ENCODE data around the gene NMNAT1. TPM values are rescaled to one million over a fixed set of nuclear protein-coding genes. Genes with fewer than 3 reads are reported as not detected.
"Not testable (repeated sequence)": the region's sequence is repeated elsewhere in the genome, so short reads cannot be mapped to it uniquely, and the experiment has no call there.

Gene NMNAT1
- 8.5 and 15.2 TPM in 2 replicates for total RNA-seq (2014; rRNA removed; shearing (Covaris generic))

- DNase-seq (ENCODE audit: low read depth) = peak; percentile 97
These were observed at the start of gene NMNAT1, which contains the start of gene LZIC for GRCh38 chr1:9942939-9943788. NMNAT1 (plus strand) TSS chr1:9943475; CDS start chr1:9972074, 28,599 bp downstream. LZIC (minus strand) TSS chr1:9943391; CDS start chr1:9936619, 6,772 bp downstream.

GRCh38 chr1:9894115-9894514 is 49.2 kb upstream of the NMNAT1 start:
- DNase-seq (ENCODE audit: low read depth) = no peak

- no peak for DNase-seq (ENCODE audit: low read depth)
These were observed 42.9 kb upstream of the NMNAT1 start for GRCh38 chr1:9900142-9901043.

GRCh38 chr1:9901148-9902059 is 41.9 kb upstream of the NMNAT1 start:
- no peak for DNase-seq (ENCODE audit: low read depth)

- no peak for DNase-seq (ENCODE audit: low read depth)
These were observed 41.2 kb upstream of the NMNAT1 start for GRCh38 chr1:9902060-9902452.

- no peak for DNase-seq (ENCODE audit: low read depth)
These were observed 39.3 kb upstream of the NMNAT1 start for GRCh38 chr1:9903801-9904527.

- DNase-seq (ENCODE audit: low read depth) = no peak
These were observed 38.7 kb upstream of the NMNAT1 start for GRCh38 chr1:9904596-9904995.

- peak; percentile 57 for DNase-seq (ENCODE audit: low read depth)
These were observed 38.3 kb upstream of the NMNAT1 start for GRCh38 chr1:9905010-9905409.

- DNase-seq (ENCODE audit: low read depth) = no peak
These were observed 36.8 kb upstream of the NMNAT1 start for GRCh38 chr1:9906466-9906865.

- DNase-seq (ENCODE audit: low read depth) = peak; percentile 43
These were observed 35.8 kb upstream of the NMNAT1 start for GRCh38 chr1:9907441-9907840.

GRCh38 chr1:9908871-9909233 is 34.4 kb upstream of the NMNAT1 start:
- no peak for DNase-seq (ENCODE audit: low read depth)

- peak; percentile 39 for DNase-seq (ENCODE audit: low read depth)
These were observed 33.8 kb upstream of the NMNAT1 start for GRCh38 chr1:9909234-9910046.

GRCh38 chr1:9910076-9910422 is 33.2 kb upstream of the NMNAT1 start, which contains the start of gene CTNNBIP1:
CTNNBIP1 (minus strand) TSS chr1:9910269; CDS start chr1:9872064, 38,205 bp downstream.
- no peak for DNase-seq (ENCODE audit: low read depth)

GRCh38 chr1:9910423-9911178 is 32.7 kb upstream of the NMNAT1 start:
- DNase-seq (ENCODE audit: low read depth) = peak; percentile 100

GRCh38 chr1:9912264-9912936 is 30.9 kb upstream of the NMNAT1 start:
- no peak for DNase-seq (ENCODE audit: low read depth)

GRCh38 chr1:9914610-9914937 is 28.7 kb upstream of the NMNAT1 start:
- no peak for DNase-seq (ENCODE audit: low read depth)

GRCh38 chr1:9916452-9916851 is 26.8 kb upstream of the NMNAT1 start:
- DNase-seq (ENCODE audit: low read depth) = no peak

GRCh38 chr1:9917495-9917894 is 25.8 kb upstream of the NMNAT1 start:
- not testable (repeated sequence) for DNase-seq (ENCODE audit: low read depth)

- DNase-seq (ENCODE audit: low read depth) = no peak
These were observed 25.4 kb upstream of the NMNAT1 start for GRCh38 chr1:9917901-9918300.

Measured in Daoy (cell line).